PFSK-1 (cell line): ENCODE results near the gene FOCAD.

ENCODE experiments used
- FOXP2 ChIP-seq: optimal IDR thresholded peaks from 2 replicates; pipeline ENCODE3; 2011; ENCODE audit warnings: borderline replicate concordance, control low read depth, inconsistent platforms; ENCODE audit not compliant: insufficient read depth; ENCODE audit errors: extremely low read length, extremely low read depth
- POLR2AphosphoS5 ChIP-seq: IDR thresholded peaks from 2 replicates; pipeline ENCODE4 v1.6.1; 2012; ENCODE audit warnings: low read depth, mild to moderate bottlenecking, control low read depth, low read length, moderate library complexity
- REST ChIP-seq, 2 experiments: IDR thresholded peaks; 2 replicates each; pipeline versions ENCODE4 v1.6.1 to v1.8.0; 2011 to 2012; ENCODE audit warnings: low read depth in 2 of 2, low read length in 2 of 2, control low read depth in 1 of 2, inconsistent platforms in 1 of 2, mild to moderate bottlenecking in 1 of 2, moderate library complexity in 1 of 2; ENCODE audit not compliant: insufficient read depth in 1 of 2
- SIN3A ChIP-seq: IDR thresholded peaks from 2 replicates; pipeline ENCODE4 v1.6.1; 2012; ENCODE audit warnings: mild to moderate bottlenecking, low read length, moderate library complexity, borderline replicate concordance; ENCODE audit not compliant: insufficient read depth
- TAF1 ChIP-seq: IDR thresholded peaks from 2 replicates; pipeline ENCODE4 v1.6.1; 2012; ENCODE audit warnings: low read length, control low read depth, borderline replicate concordance; ENCODE audit not compliant: insufficient read depth

The FOCAD gene

GRCh38 chr9:20784196-20784595 lies 100.1 kb downstream of the FOCAD start:
- TF ChIP-seq POLR2AphosphoS5 (no peak), REST (IDR thresholded peaks at IDR 0.05; ENCODE audit: insufficient read depth in 1 of 2, low read depth in 2 of 2, low read length in 2 of 2) (no peak), TAF1 (no peak)

GRCh38 chr9:20786807-20787206 lies 102.7 kb downstream of the FOCAD start:
- TF ChIP-seq POLR2AphosphoS5 (no peak), FOXP2 (no peak), REST (IDR thresholded peaks at IDR 0.05; ENCODE audit: insufficient read depth in 1 of 2, low read depth in 2 of 2, low read length in 2 of 2) (no peak), TAF1 (no peak), SIN3A (no peak)

GRCh38 chr9:20788526-20789451 lies 104.7 kb downstream of the FOCAD start:
- no peak for TF ChIP-seq SIN3A
- TF ChIP-seq REST (IDR thresholded peaks at IDR 0.05; ENCODE audit: insufficient read depth in 1 of 2, low read depth in 2 of 2, low read length in 2 of 2), result no peak
- no peak for TF ChIP-seq TAF1
- no peak for TF ChIP-seq FOXP2
- TF ChIP-seq POLR2AphosphoS5, result no peak

- TF ChIP-seq FOXP2, result no peak
- no peak for TF ChIP-seq SIN3A
- no peak for TF ChIP-seq REST (IDR thresholded peaks at IDR 0.05; ENCODE audit: insufficient read depth in 1 of 2, low read depth in 2 of 2, low read length in 2 of 2)
- TF ChIP-seq TAF1, result no peak
- no peak for TF ChIP-seq POLR2AphosphoS5
Measured at GRCh38 chr9:20790721-20791120, 106.7 kb downstream of the FOCAD start.
